Prostate gland (tissue), 2 donors: ENCODE results near the gene SCTR. TPM values are rescaled to one million over a fixed set of nuclear protein-coding genes. Genes with fewer than 3 reads are reported as not detected.

Experiments used
- DNase-seq: peaks from one replicate; pipeline ENCODE4 v3.0.0-alpha.2; 2019; ENCODE audit warnings: low spot score
- H3K27ac ChIP-seq, 2 donors: fragments of 200-600 bp; sonication (generic); 2 replicates each; pipeline ENCODE4 v1.5.1; 2017 to 2019
- H3K27me3 ChIP-seq: fragments of 200-600 bp; sonication (generic); replicated peaks from 2 replicates; pipeline ENCODE4 v1.5.1; 2019; ENCODE audit not compliant: insufficient read depth
- H3K36me3 ChIP-seq, 2 donors: fragments of 200-600 bp; sonication (generic); 1 replicate in 1 of 2; 2 replicates in 1 of 2; pipeline versions ENCODE4 v1.5.1 to v1.8.1; 2017 to 2019
- H3K4me1 ChIP-seq: fragments of 200-600 bp; sonication (generic); replicated peaks from 2 replicates; pipeline ENCODE4 v1.5.1; 2019
- H3K4me3 ChIP-seq, 2 donors: fragments of 200-600 bp; sonication (generic); 2 replicates each; pipeline ENCODE4 v1.5.1; 2017 to 2019
- H3K9me3 ChIP-seq: fragments of 200-600 bp; sonication (generic); 2 replicates; pipeline ENCODE4 v1.5.1; 2017
- CTCF ChIP-seq, 4 experiments: fragments of 200-600 bp in 2 of 4; fragments of 450-650 bp in 2 of 4; sonication (generic) in 2 of 4; IDR thresholded peaks; 1 replicate in 3 of 4; 2 replicates in 1 of 4; pipeline ENCODE4 v1.5.1; 2016 to 2019; ENCODE audit warnings: antibody characterized with exemption in 4 of 4, mild to moderate bottlenecking in 2 of 4, moderate library complexity in 2 of 4
- POLR2A ChIP-seq: fragments of 450-650 bp; IDR thresholded peaks from one replicate; pipeline ENCODE4 v1.6.1; 2016; ENCODE audit warnings: antibody characterized with exemption, mild to moderate bottlenecking
- POLR2AphosphoS5 ChIP-seq: sonication (generic); formaldehyde crosslinking; IDR thresholded peaks from one replicate; pipeline ENCODE4 v1.6.1; 2017; ENCODE audit warnings: antibody characterized with exemption
- WGBS: methylation state at CpG from one replicate; pipeline ENCODE4 v1.1.5; 2018; 5-methylcytosine and 5-hydroxymethylcytosine counted together
- intact Hi-C: fragments of 100-400 bp; cut with DNase I; formaldehyde crosslinking; loops from one replicate; pipeline ENCODE4 v1.14.2; 2022
- total RNA-seq, 2 donors: library from RNA; depleted of rRNA; stranded (reverse); fragments of >200 nt; gene quantifications; one replicate each; pipeline ENCODE4 v1.1.0, GENCODE V29; 2016

The SCTR gene
- total RNA-seq = not detected

GRCh38 chr2:119523952-119524694 is at the start of gene SCTR:
Gene SCTR, minus strand, starts transcription at chr2:119524483. Its CDS starts 257 bp downstream, at chr2:119524226.
- no peaks in the 10 kb centered on the region for H3K4me1 ChIP-seq
- TF ChIP-seq POLR2AphosphoS5 (no peak), CTCF (IDR thresholded peaks at IDR 0.05) (no peak), POLR2A (no peak)
- no peak within 1 kb of the TSS for H3K4me3 ChIP-seq
- H3K9me3 ChIP-seq = no peaks in the 10 kb centered on the region
- no peaks in the 10 kb centered on the region for H3K36me3 ChIP-seq
- intact Hi-C loops = no loop called here
- no peak within 1 kb of the TSS for H3K27ac ChIP-seq
- peaks cover 22% of the 10 kb centered on the region for H3K27me3 ChIP-seq
- DNase-seq = no peak
- WGBS = 5% methylated on average over 50 of the region's 74 CpGs

- Histone ChIP-seq H3K4me3 (no peak overlapping the region), H3K4me1 (no peaks in the 10 kb centered on the region), H3K9me3 (no peaks in the 10 kb centered on the region), H3K27ac (no peak overlapping the region), H3K36me3 (no peaks in the 10 kb centered on the region), H3K27me3 (no peaks in the 10 kb centered on the region)
- intact Hi-C loops = no loop called here
- no peak for TF ChIP-seq POLR2AphosphoS5
- DNase-seq = no peak
These were observed 43.0 kb upstream of the SCTR start for GRCh38 chr2:119567292-119567691.

GRCh38 chr2:119565481-119565880 is 41.2 kb upstream of the SCTR start:
- intact Hi-C loops = no loop called here
- Histone ChIP-seq H3K4me1 (no peaks in the 10 kb centered on the region), H3K36me3 (no peaks in the 10 kb centered on the region), H3K9me3 (no peaks in the 10 kb centered on the region), H3K4me3 (no peak overlapping the region), H3K27ac (no peak overlapping the region), H3K27me3 (no peaks in the 10 kb centered on the region)
- 61% methylated on average over 2 of the region's 2 CpGs for WGBS
- TF ChIP-seq CTCF (IDR thresholded peaks at IDR 0.05) (no peak), POLR2AphosphoS5 (no peak)
- DNase-seq = no peak

- no peaks in the 10 kb centered on the region for H3K4me1 ChIP-seq
- intact Hi-C loops = no loop called here
- DNase-seq = no peak
- no peaks in the 10 kb centered on the region for H3K9me3 ChIP-seq
- 58% methylated on average over 7 of the region's 7 CpGs for WGBS
- H3K36me3 ChIP-seq = no peaks in the 10 kb centered on the region
- no peak overlapping the region for H3K4me3 ChIP-seq
- TF ChIP-seq CTCF (IDR thresholded peaks at IDR 0.05) = no peak
- TF ChIP-seq POLR2AphosphoS5 = no peak
- TF ChIP-seq POLR2A = no peak
- no peaks in the 10 kb centered on the region for H3K27me3 ChIP-seq
- H3K27ac ChIP-seq = no peak overlapping the region
These were observed 29.5 kb upstream of the SCTR start for GRCh38 chr2:119553687-119554344.

GRCh38 chr2:119552902-119553301 is 28.6 kb upstream of the SCTR start:
- H3K27ac ChIP-seq = no peak overlapping the region
- intact Hi-C loops = no loop called here
- WGBS = 91% methylated on average over 3 of the region's 3 CpGs

More at GRCh38 chr2:119552902-119553301, 28.6 kb upstream of the SCTR start:
- no peak for DNase-seq
- no peaks in the 10 kb centered on the region for H3K27me3 ChIP-seq
- no peaks in the 10 kb centered on the region for H3K9me3 ChIP-seq
- no peaks in the 10 kb centered on the region for H3K36me3 ChIP-seq
- no peaks in the 10 kb centered on the region for H3K4me1 ChIP-seq
- no peak overlapping the region for H3K4me3 ChIP-seq
- TF ChIP-seq POLR2AphosphoS5 (no peak), CTCF (IDR thresholded peaks at IDR 0.05) (no peak), POLR2A (no peak)
